ENCODE measurements around the gene MZF1. TPM values are rescaled to one million over a fixed set of nuclear protein-coding genes. Genes with fewer than 3 reads are reported as not detected.

The MZF1 gene
- total and polyA plus RNA-seq, 9 of the 15 experiments (the other 6 are each of a cell fraction or from before 2014, with no cell fraction given): 0.31 to 29.3 (median 11.5) TPM

DNA sequence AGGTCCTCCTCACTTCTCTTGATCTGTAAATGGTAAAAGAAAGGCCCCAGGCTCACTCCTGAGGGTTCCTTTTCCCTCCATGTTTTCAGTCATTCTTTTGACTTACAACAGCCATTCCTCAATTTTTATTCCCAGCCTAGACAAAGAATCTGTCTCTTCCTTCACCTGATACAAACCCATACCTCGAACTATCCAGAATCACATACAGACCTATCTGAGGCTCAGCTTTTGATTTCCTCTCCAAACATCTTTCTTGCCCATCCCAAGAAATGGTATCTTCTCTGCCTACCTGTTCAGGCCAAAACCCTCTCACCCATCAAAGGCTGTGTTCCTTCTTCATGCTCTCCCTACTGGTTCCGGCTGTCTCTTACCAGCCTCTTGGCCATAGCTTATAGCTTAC lies 20.5 kb downstream of the MZF1 start:
- WGBS (ENCODE audit: insufficient coverage, low coverage, missing lambda C conversion rate): 82% methylated on average over 2 of the region's 2 CpGs
- Histone ChIP-seq H3K4me1 (replicated peaks in 1 of 2; ENCODE audit: control insufficient read depth in 2 of 2, insufficient read depth in 2 of 2, low read length in 2 of 2) (peaks cover 28 to 59% of the 10 kb centered on the region in 2 experiments), H3K4me3 (no peak overlapping the region), H3K9ac (ENCODE audit: insufficient read depth in 1 of 2, low read depth in 2 of 2, low read length in 2 of 2) (no peak overlapping the region), H3K27ac (ENCODE audit: extremely low read depth, low read depth, low read length) (no peak overlapping the region), H3K4me2 (ENCODE audit: insufficient read depth, low read length) (no peak overlapping the region), H3K9me3 (replicated peaks; ENCODE audit: control insufficient read depth, insufficient read depth, low read depth, low read length) (no peaks in the 10 kb centered on the region), H2AFZ (ENCODE audit: low read depth, low read length) (no peak overlapping the region), H3K27me3 (ENCODE audit: control insufficient read depth in 2 of 2, insufficient read depth in 2 of 2, low read length in 2 of 2) (no peaks in the 10 kb centered on the region), H4K20me1 (replicated peaks; ENCODE audit: control insufficient read depth, insufficient read depth, low read length) (peaks cover 14% of the 10 kb centered on the region), H3K79me2 (ENCODE audit: control insufficient read depth, insufficient read depth, low read length) (peaks cover 50% of the 10 kb centered on the region), H3K36me3 (ENCODE audit: control insufficient read depth, insufficient read depth, low read length) (peaks cover 83% of the 10 kb centered on the region), H3K9me1 (ENCODE audit: control insufficient read depth, insufficient read depth, low read length) (peaks cover 3% of the 10 kb centered on the region)
- TF ChIP-seq CHCHD3 (CRISPR knock-in tag; IDR thresholded peaks at IDR 0.05) (no peak), POLR2A (conservative IDR thresholded peaks at IDR 0.05) (no peak), CBX1 (IDR thresholded peaks at IDR 0.05; ENCODE audit: low read depth) (no peak), ATF3 (IDR thresholded peaks at IDR 0.05) (no peak), ATF3 (CRISPR knock-in tag; conservative IDR thresholded peaks at IDR 0.05) (no peak), ZNF551 (CRISPR knock-in tag; IDR thresholded peaks at IDR 0.05) (no peak), MLLT1 (IDR thresholded peaks at IDR 0.05) (no peak), CBFA2T2 (conservative IDR thresholded peaks at IDR 0.05) (no peak)
- ChIA-PET CTCF (ENCODE audit: low intra/inter-chr PET ratio) (no interaction called here), POLR2A (interaction anchor here (1.0 to 3.7 kb wide), 4 partner anchors 8 to 190 kb away, joined by 3 to 48 read pairs (median 6); partner anchors contain the start of genes TRIM28 and ZNF497)
- FAIRE-seq (no peak), ATAC-seq (no peak), DNase-seq (ENCODE audit: extremely low read depth in 1 of 4, low spot score in 3 of 4) (no peak)
- no TSS peak for BruUV-seq (replicated peaks)
- intact Hi-C loops (cut with micrococcal nuclease): no loop called here
- in situ Hi-C loops (cut with MboI): no loop called here

Measured in K562 (cell line).